Liver (tissue), 9 donors: ENCODE measurements around the gene PARP2. TPM values are rescaled to one million over a fixed set of nuclear protein-coding genes. Genes with fewer than 3 reads are reported as not detected.

Experiments
- DNase-seq: peaks from one replicate; pipeline ENCODE4 v3.0.0-alpha.2; 2017; ENCODE audit warnings: low spot score
- H3K27ac ChIP-seq, 2 donors: one replicate each; pipeline ENCODE4 v1.7.0; 2013; ENCODE audit warnings: inconsistent platforms in 2 of 2, low read length in 2 of 2, control low read depth in 1 of 2, low read depth in 1 of 2, mild to moderate bottlenecking in 1 of 2
- H3K27me3 ChIP-seq, 4 donors: one replicate each; pipeline versions ENCODE4 v1.6.1 to v1.7.0; 2013; ENCODE audit warnings: low read length in 3 of 4, inconsistent platforms in 1 of 4, mild to moderate bottlenecking in 1 of 4, moderate library complexity in 1 of 4; ENCODE audit not compliant: control insufficient read depth in 4 of 4, insufficient read depth in 4 of 4
- H3K36me3 ChIP-seq, 4 donors: one replicate each; pipeline versions ENCODE4 v1.6.1 to v1.7.0; 2013; ENCODE audit warnings: low read length in 3 of 4, mild to moderate bottlenecking in 3 of 4, low read depth in 1 of 4, moderate library complexity in 1 of 4; ENCODE audit not compliant: control insufficient read depth in 4 of 4, insufficient read depth in 3 of 4
- H3K4me1 ChIP-seq, 4 donors: one replicate each; pipeline versions ENCODE4 v1.6.1 to v1.7.0; 2013; ENCODE audit warnings: low read length in 3 of 4, mild to moderate bottlenecking in 3 of 4, moderate library complexity in 1 of 4; ENCODE audit not compliant: control insufficient read depth in 4 of 4, insufficient read depth in 4 of 4
- H3K4me3 ChIP-seq, 3 donors: one replicate each; pipeline versions ENCODE4 v1.6.1 to v1.7.0; 2013; ENCODE audit warnings: low read length in 3 of 3, control low read depth in 1 of 3, low read depth in 1 of 3, mild to moderate bottlenecking in 1 of 3
- H3K9ac ChIP-seq, 2 donors: one replicate each; pipeline ENCODE4 v1.7.0; 2013; ENCODE audit warnings: low read length in 2 of 2, mild to moderate bottlenecking in 2 of 2, moderate library complexity in 2 of 2, control low read depth in 1 of 2, low read depth in 1 of 2
- H3K9me3 ChIP-seq, 4 donors: one replicate each; pipeline versions ENCODE4 v1.6.1 to v1.7.0; 2013; ENCODE audit warnings: low read length in 3 of 4; ENCODE audit not compliant: control insufficient read depth in 4 of 4
- EGR1 ChIP-seq, 2 donors: IDR thresholded peaks; 2 replicates each; pipeline ENCODE4 v1.6.1; 2016 to 2018; ENCODE audit warnings: antibody characterized with exemption in 2 of 2, low read depth in 2 of 2
- FOXA1 ChIP-seq: IDR thresholded peaks from 2 replicates; pipeline ENCODE4 v1.6.1; 2016; ENCODE audit warnings: antibody characterized with exemption
- FOXA2 ChIP-seq: IDR thresholded peaks from 2 replicates; pipeline ENCODE4 v1.6.1; 2016; ENCODE audit warnings: antibody characterized with exemption
- GABPA ChIP-seq, 2 donors: IDR thresholded peaks in 1 of 2; conservative IDR thresholded peaks in 1 of 2; 2 replicates each; pipeline ENCODE4 v1.6.1; 2016; ENCODE audit warnings: antibody characterized with exemption in 2 of 2, mild to moderate bottlenecking in 1 of 2, moderate library complexity in 1 of 2
- HNF4A ChIP-seq, 2 donors: conservative IDR thresholded peaks; 2 replicates each; pipeline ENCODE4 v1.6.1; 2016; ENCODE audit warnings: antibody characterized with exemption in 2 of 2, mild to moderate bottlenecking in 2 of 2
- JUND ChIP-seq, 2 donors: IDR thresholded peaks; 2 replicates each; pipeline ENCODE4 v1.6.1; 2016; ENCODE audit warnings: antibody characterized with exemption in 2 of 2
- NR2F2 ChIP-seq: IDR thresholded peaks from 2 replicates; pipeline ENCODE4 v1.6.1; 2016; ENCODE audit warnings: antibody characterized with exemption
- RAD21 ChIP-seq, 2 donors: IDR thresholded peaks; 2 replicates each; pipeline ENCODE4 v1.6.1; 2016; ENCODE audit warnings: antibody characterized with exemption in 2 of 2, mild to moderate bottlenecking in 2 of 2
- RXRA ChIP-seq, 2 donors: IDR thresholded peaks; 2 replicates each; pipeline ENCODE4 v1.6.1; 2017 to 2018; ENCODE audit warnings: antibody characterized with exemption in 2 of 2, mild to moderate bottlenecking in 1 of 2
- SP1 ChIP-seq: IDR thresholded peaks from 2 replicates; pipeline ENCODE4 v1.6.1; 2018; ENCODE audit warnings: antibody characterized with exemption, mild to moderate bottlenecking
- TAF1 ChIP-seq: conservative IDR thresholded peaks from 2 replicates; pipeline ENCODE4 v1.6.1; 2016; ENCODE audit warnings: antibody characterized with exemption, mild to moderate bottlenecking
- YY1 ChIP-seq: IDR thresholded peaks from 2 replicates; pipeline ENCODE4 v1.6.1; 2016; ENCODE audit warnings: antibody characterized with exemption, mild to moderate bottlenecking
- WGBS: extraction: QIAGEN DNeasy Blood & Tissue Kit; methylation state at CpG from one replicate; pipeline ENCODE4 v1.1.7; 2013; 5-methylcytosine and 5-hydroxymethylcytosine counted together
- polyA plus RNA-seq, 2 donors: library from polyadenylated mRNA; stranded (reverse) in 1 of 2; unstranded in 1 of 2; fragments of 200-250 nt in 1 of 2; fragments of >200 nt in 1 of 2; fragmentation: Nextera tagmentation in 1 of 2; extraction: Ambion mirVana in 1 of 2; gene quantifications; one replicate each; pipeline versions ENCODE4 v1.2.1 to v1.2.3, GENCODE V29; 2013 to 2015
- total RNA-seq, 2 donors: library from RNA; depleted of rRNA; stranded (reverse); fragments of >200 nt; gene quantifications; one replicate each; pipeline ENCODE4 v1.2.3, GENCODE V29; 2014
- TF ChIP-seq, protein P1 (sequence below): IDR thresholded peaks from 2 replicates; pipeline ENCODE4 v1.6.1; 2016; ENCODE audit warnings: antibody characterized with exemption, mild to moderate bottlenecking
- TF ChIP-seq, protein P2 (sequence below): IDR thresholded peaks from 2 replicates; pipeline ENCODE4 v1.6.1; 2016; ENCODE audit warnings: antibody characterized with exemption
- TF ChIP-seq, protein P3 (sequence below): IDR thresholded peaks from 2 replicates; pipeline ENCODE4 v1.6.1; 2016; ENCODE audit warnings: antibody characterized with exemption
- TF ChIP-seq, protein P4 (sequence below): IDR thresholded peaks from 2 replicates; pipeline ENCODE4 v1.6.1; 2016; ENCODE audit warnings: antibody characterized with exemption
- TF ChIP-seq, protein P5 (sequence below): fragments of 150-350 bp; IDR thresholded peaks from 2 replicates; pipeline ENCODE4 v1.5.1; 2017; ENCODE audit warnings: improper control_type of control experiment, low read depth, low read length; ENCODE audit not compliant: missing input control
- donor health status: healthy.
- donor health status: healthy.
- donor health status: healthy.
- donor health status: healthy.
- donor health status: healthy.

PARP2 gene
- total and polyA plus RNA-seq, 4 donors = 5.6 to 13.3 (median 7.2) TPM

DNA sequence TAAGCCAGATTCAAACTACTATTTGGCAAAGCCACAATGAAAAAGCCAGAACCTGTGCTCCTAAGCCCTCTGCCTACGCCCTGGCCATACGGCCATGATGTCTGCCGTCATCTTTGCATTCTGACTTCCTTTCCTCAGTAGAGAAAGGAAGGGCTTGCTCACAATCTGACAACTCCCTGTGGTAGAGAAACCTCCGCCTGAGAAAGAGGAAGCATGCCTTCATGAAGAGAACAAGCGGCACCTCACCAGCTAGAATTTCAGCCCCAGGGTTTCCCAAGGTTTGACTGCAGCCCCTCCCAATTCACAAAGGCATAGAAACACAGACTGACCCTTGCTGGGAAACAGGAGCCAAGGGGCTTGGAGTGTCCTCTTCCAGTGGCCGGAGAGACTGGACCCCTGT, 44.1 kb downstream of the PARP2 start:
- TF ChIP-seq HNF4A (conservative IDR thresholded peaks at IDR 0.05) = no peak
- no peak for TF ChIP-seq FOXA2
- no peak for TF ChIP-seq RAD21 (IDR thresholded peaks at IDR 0.05)
- TF ChIP-seq YY1 = no peak
- TF ChIP-seq, protein P1, sequence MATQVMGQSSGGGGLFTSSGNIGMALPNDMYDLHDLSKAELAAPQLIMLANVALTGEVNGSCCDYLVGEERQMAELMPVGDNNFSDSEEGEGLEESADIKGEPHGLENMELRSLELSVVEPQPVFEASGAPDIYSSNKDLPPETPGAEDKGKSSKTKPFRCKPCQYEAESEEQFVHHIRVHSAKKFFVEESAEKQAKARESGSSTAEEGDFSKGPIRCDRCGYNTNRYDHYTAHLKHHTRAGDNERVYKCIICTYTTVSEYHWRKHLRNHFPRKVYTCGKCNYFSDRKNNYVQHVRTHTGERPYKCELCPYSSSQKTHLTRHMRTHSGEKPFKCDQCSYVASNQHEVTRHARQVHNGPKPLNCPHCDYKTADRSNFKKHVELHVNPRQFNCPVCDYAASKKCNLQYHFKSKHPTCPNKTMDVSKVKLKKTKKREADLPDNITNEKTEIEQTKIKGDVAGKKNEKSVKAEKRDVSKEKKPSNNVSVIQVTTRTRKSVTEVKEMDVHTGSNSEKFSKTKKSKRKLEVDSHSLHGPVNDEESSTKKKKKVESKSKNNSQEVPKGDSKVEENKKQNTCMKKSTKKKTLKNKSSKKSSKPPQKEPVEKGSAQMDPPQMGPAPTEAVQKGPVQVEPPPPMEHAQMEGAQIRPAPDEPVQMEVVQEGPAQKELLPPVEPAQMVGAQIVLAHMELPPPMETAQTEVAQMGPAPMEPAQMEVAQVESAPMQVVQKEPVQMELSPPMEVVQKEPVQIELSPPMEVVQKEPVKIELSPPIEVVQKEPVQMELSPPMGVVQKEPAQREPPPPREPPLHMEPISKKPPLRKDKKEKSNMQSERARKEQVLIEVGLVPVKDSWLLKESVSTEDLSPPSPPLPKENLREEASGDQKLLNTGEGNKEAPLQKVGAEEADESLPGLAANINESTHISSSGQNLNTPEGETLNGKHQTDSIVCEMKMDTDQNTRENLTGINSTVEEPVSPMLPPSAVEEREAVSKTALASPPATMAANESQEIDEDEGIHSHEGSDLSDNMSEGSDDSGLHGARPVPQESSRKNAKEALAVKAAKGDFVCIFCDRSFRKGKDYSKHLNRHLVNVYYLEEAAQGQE = no peak
- TF ChIP-seq SP1 = no peak
- TF ChIP-seq, protein P2, sequence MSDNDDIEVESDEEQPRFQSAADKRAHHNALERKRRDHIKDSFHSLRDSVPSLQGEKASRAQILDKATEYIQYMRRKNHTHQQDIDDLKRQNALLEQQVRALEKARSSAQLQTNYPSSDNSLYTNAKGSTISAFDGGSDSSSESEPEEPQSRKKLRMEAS = no peak
- no peak for TF ChIP-seq GABPA (IDR thresholded peaks at IDR 0.05 in 1 of 2, conservative IDR thresholded peaks at IDR 0.05 in 1 of 2)
- TF ChIP-seq, protein P3, sequence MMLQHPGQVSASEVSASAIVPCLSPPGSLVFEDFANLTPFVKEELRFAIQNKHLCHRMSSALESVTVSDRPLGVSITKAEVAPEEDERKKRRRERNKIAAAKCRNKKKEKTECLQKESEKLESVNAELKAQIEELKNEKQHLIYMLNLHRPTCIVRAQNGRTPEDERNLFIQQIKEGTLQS = no peak
- TF ChIP-seq RXRA (IDR thresholded peaks at IDR 0.05) = no peak
- no peak for TF ChIP-seq JUND (IDR thresholded peaks at IDR 0.05)
- no peak for TF ChIP-seq EGR1 (IDR thresholded peaks at IDR 0.05; ENCODE audit: low read depth in 2 of 2)
- TF ChIP-seq, protein P4, sequence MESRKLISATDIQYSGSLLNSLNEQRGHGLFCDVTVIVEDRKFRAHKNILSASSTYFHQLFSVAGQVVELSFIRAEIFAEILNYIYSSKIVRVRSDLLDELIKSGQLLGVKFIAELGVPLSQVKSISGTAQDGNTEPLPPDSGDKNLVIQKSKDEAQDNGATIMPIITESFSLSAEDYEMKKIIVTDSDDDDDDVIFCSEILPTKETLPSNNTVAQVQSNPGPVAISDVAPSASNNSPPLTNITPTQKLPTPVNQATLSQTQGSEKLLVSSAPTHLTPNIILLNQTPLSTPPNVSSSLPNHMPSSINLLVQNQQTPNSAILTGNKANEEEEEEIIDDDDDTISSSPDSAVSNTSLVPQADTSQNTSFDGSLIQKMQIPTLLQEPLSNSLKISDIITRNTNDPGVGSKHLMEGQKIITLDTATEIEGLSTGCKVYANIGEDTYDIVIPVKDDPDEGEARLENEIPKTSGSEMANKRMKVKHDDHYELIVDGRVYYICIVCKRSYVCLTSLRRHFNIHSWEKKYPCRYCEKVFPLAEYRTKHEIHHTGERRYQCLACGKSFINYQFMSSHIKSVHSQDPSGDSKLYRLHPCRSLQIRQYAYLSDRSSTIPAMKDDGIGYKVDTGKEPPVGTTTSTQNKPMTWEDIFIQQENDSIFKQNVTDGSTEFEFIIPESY = no peak
- no peak for TF ChIP-seq NR2F2
- TF ChIP-seq TAF1 = no peak
- H3K9me3 ChIP-seq = no peaks in the 10 kb centered on the region
- 89% methylated on average over 6 of the region's 6 CpGs for WGBS
- DNase-seq = no peak
- peaks cover 26 to 80% (median 76%) of the 10 kb centered on the region in 4 donors for H3K36me3 ChIP-seq
- no peaks in the 10 kb centered on the region for H3K27me3 ChIP-seq
- no peak overlapping the region for H3K27ac ChIP-seq
- H3K4me1 ChIP-seq = no peaks in the 10 kb centered on the region
- H3K9ac ChIP-seq = no peak overlapping the region
- H3K4me3 ChIP-seq = no peak overlapping the region

DNA sequence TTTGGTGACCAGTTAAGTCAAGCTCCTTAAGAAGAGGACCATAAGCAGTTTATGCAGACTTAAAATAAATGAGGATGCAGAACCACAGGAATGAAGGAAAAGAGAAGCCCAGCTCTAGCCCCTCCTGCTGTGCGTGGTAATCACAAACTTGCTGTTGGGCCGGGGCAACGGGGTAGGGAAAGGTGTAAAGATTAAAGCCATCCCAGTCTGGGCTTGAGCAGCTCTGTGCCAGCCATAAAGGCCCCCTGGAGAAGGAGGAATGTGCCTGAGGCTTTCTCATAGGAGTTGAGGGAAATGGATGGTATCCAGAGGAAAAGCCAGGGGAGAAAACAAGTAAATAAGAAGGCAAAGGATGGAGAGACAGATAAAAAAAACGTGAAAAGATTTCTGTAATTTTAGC, 44.7 kb downstream of the PARP2 start:
- H3K27me3 ChIP-seq = no peaks in the 10 kb centered on the region
- H3K27ac ChIP-seq = no peak overlapping the region
- TF ChIP-seq, protein P5, sequence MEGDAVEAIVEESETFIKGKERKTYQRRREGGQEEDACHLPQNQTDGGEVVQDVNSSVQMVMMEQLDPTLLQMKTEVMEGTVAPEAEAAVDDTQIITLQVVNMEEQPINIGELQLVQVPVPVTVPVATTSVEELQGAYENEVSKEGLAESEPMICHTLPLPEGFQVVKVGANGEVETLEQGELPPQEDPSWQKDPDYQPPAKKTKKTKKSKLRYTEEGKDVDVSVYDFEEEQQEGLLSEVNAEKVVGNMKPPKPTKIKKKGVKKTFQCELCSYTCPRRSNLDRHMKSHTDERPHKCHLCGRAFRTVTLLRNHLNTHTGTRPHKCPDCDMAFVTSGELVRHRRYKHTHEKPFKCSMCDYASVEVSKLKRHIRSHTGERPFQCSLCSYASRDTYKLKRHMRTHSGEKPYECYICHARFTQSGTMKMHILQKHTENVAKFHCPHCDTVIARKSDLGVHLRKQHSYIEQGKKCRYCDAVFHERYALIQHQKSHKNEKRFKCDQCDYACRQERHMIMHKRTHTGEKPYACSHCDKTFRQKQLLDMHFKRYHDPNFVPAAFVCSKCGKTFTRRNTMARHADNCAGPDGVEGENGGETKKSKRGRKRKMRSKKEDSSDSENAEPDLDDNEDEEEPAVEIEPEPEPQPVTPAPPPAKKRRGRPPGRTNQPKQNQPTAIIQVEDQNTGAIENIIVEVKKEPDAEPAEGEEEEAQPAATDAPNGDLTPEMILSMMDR = no peak
- TF ChIP-seq FOXA1 (no peak), EGR1 (IDR thresholded peaks at IDR 0.05; ENCODE audit: low read depth in 2 of 2) (no peak), SP1 (no peak), GABPA (IDR thresholded peaks at IDR 0.05 in 1 of 2, conservative IDR thresholded peaks at IDR 0.05 in 1 of 2) (no peak), RAD21 (IDR thresholded peaks at IDR 0.05) (no peak)
- 79% methylated on average over 4 of the region's 4 CpGs for WGBS
- H3K4me3 ChIP-seq = no peak overlapping the region
- H3K4me1 ChIP-seq = no peaks in the 10 kb centered on the region
- H3K9ac ChIP-seq = no peak overlapping the region
- DNase-seq = no peak
- peaks cover 23 to 77% (median 73%) of the 10 kb centered on the region in 4 donors for H3K36me3 ChIP-seq
- no peaks in the 10 kb centered on the region for H3K9me3 ChIP-seq
